HS-5 (cell line): ENCODE data around the gene GLRX3.
"Not testable (repeated sequence)": the region's sequence is repeated elsewhere in the genome, so short reads cannot be mapped to it uniquely, and the experiment has no call there.

Source experiments
- DNase-seq: peaks from one replicate; pipeline ENCODE4 v3.0.0-alpha.2; 2012; ENCODE audit warnings: low read depth

GLRX3 gene

GRCh38 chr10:130189608-130190054 lies 53.4 kb downstream of the GLRX3 start:
- no peak for DNase-seq

GRCh38 chr10:130190055-130190736 lies 54.0 kb downstream of the GLRX3 start:
- DNase-seq, result peak; percentile 1

GRCh38 chr10:130190737-130191115 lies 54.5 kb downstream of the GLRX3 start:
- no peak for DNase-seq

GRCh38 chr10:130191380-130191779 lies 55.2 kb downstream of the GLRX3 start:
- no peak for DNase-seq

- DNase-seq, result no peak
These were observed 56.2 kb downstream of the GLRX3 start for GRCh38 chr10:130192276-130192848.

GRCh38 chr10:130193033-130193432 lies 56.8 kb downstream of the GLRX3 start:
- no peak for DNase-seq

GRCh38 chr10:130193493-130194193 lies 57.5 kb downstream of the GLRX3 start:
- DNase-seq, result no peak

- DNase-seq, result no peak
These were observed 58.2 kb downstream of the GLRX3 start for GRCh38 chr10:130194194-130194990.

- no peak for DNase-seq
These were observed 58.9 kb downstream of the GLRX3 start for GRCh38 chr10:130194991-130195645.

GRCh38 chr10:130195746-130196294 lies 59.6 kb downstream of the GLRX3 start:
- no peak for DNase-seq

- DNase-seq, result no peak
These were observed 60.6 kb downstream of the GLRX3 start for GRCh38 chr10:130196511-130197487.

GRCh38 chr10:130198651-130199050 lies 62.5 kb downstream of the GLRX3 start:
- DNase-seq, result no peak

GRCh38 chr10:130200179-130201042 lies 64.2 kb downstream of the GLRX3 start:
- DNase-seq, result no peak

- DNase-seq, result no peak
These were observed 64.8 kb downstream of the GLRX3 start for GRCh38 chr10:130201043-130201380.

GRCh38 chr10:130202150-130202549 lies 66.0 kb downstream of the GLRX3 start:
- DNase-seq, result not testable (repeated sequence)

GRCh38 chr10:130202984-130203621 lies 66.9 kb downstream of the GLRX3 start:
- DNase-seq, result no peak

- DNase-seq, result no peak
These were observed 67.4 kb downstream of the GLRX3 start for GRCh38 chr10:130203626-130204025.

GRCh38 chr10:130206216-130206737 lies 70.1 kb downstream of the GLRX3 start:
- no peak for DNase-seq

- no peak for DNase-seq
These were observed 71.0 kb downstream of the GLRX3 start for GRCh38 chr10:130207205-130207604.
